Globus pallidus (tissue), 1 donor: ENCODE measurements around the gene TGM4.

Experiments used
- DNase-seq: peaks from one replicate; pipeline ENCODE4 v3.0.0-alpha.2; 2015; ENCODE audit warnings: low spot score

The TGM4 gene

DNA sequence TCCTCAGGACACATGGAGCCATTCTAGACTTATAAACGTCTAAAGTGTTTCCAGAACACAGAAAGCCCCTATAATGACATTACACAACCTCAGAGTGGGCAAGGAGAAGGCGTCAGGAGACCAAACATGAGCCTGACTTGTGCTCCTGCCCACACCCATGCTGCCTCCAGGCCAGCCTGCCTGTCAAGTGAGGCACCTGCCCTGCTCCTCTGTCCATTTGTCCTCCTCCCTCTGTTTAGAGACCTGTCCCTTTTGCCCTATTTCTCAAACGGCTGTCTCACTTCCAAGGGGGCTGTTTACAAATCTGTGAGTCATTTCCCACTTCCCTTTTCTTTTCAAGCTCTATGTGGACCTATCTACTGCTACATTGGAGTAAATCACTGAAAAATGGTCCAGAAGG, 80.6 kb downstream of the TGM4 start:
- DNase-seq: peak; percentile 11

DNA sequence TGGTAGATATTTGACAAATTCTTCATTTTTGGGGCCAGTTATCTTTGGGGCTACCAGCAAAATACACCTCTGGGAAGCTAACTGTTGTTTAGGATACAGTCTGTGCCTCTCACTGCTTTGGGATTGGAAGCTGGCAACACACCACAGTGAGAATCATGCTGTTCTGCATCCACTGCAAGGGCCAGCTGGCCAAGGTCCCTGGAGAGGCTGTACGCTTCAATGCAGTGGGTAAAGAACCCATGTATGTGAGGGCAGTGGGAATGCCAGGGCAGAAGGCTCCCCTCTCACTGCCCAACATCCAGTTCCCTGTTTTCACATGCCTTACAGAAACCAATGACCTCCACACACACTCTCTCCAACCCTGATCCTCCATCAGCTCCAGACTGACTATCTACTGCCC, 81.5 kb downstream of the TGM4 start:
- DNase-seq: no peak

DNA sequence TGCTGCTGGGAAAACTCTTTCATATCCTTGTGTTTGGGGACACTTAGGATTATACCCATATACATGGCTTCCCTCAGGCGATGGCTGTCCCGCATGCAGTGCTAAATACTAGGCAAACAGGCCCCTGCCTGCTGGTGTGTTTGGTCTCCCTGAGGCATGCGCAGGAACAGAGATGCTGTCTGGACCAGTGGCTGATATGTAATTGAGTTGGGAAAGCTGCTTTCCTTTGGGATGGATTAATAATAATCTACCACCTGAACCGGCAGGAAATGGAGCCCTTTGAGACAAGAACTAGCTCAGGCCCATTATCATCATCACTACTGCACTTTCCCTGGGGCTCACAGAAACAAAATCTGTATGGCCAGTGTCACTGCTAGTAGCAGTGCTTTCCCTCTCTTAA, 83.6 kb downstream of the TGM4 start:
- no peak for DNase-seq

DNA sequence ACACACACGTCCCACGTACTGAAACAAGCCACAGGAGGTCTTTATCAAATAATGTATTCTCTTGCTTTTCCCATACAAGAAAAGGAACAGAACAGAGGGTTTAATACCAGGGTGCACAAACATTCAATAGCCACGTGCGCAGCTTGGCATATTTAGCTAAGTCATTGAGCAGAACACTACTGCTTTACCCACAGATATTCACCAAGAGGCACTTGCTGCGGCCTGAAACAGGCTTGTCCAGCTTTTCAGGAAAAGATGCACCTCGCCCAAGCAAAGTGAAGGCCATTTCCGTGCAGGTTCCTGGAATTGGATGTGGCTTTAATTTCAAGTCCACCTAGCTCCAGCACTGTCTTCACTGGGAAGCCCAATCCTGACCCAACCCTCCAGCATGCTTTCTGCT, 84.0 kb downstream of the TGM4 start:
- no peak for DNase-seq

DNA sequence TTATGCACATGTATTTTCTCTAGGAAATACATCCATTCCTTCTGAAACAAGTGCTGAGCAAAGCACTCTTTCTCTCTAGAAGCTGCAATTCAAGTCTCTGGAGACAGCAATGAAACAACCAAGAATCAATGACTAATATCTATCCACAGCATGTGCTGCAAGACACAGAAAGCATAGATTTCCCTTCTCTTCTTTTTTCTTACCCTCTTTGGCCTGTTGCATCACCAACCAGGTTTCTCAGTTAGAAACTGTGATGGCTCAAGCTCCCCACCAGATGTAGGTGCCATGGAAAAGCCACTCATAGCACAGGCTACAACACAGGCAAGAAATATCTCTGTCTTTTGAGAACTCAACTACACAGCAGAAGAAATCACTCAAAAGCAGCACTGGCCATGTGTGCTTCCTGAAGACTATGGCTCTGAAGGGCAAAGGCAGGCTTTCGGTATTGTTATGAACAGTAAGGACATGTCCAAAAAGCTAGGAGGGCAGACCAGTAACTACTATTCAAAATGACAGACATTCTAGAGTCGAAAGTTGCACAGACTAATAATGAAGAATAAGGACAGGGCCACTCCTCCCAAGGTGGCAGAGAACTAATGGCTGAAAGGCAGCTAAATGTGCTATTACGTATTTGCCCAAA, 86.1 kb downstream of the TGM4 start:
- DNase-seq: no peak

DNA sequence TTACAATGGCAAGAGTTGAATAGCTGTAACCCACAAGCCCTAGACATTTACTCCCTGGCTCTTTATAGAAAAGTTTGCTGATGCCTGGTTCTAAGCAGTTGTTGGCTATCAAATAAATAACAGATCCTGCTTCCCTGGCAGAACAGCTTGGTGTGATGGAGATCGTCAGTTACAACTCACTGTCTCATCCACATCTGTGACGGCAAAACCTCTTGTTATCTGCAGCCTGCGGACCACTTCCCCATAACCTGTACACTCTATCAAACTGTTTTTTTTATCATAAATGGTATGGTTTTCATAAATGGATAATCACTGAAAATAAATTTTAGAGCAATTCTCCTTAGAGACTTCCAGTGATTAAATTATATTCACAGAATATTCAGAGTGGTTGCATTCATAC, 87.5 kb downstream of the TGM4 start:
- no peak for DNase-seq

DNA sequence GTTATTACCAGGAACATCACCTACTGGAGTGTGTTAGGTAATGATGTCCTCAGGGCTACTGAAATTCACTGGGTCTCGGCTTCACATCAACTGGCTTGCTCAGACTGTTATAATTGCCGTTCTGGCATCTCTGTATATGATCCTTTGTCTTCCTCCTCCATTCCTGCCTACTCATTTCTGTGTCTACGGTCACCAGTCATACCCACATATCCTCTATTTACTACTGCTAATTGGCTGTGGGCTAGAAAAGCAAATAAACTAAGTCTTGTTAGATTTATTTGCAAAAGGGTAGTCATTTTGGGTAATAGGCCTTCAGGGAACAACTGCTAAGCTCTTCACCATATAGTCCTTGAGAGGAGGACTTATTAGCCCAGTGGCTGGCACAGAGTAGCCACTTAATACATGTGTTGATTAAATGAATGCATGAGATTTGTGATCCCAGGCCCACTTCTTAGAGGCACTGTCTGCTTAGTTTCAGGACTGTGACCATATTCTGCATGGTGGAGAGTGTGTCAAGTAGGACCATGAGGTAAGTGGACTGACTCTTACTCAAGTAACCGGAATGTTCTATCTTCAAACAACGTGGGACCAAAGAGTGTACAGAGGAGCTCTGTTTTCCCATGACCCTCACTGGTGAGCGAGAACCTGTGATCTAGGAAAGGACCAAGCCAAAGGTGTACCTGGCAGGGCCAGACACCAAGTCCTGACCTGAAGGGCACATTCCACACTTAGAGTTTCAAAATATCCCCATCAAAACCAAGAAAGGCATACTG, 88.4 kb downstream of the TGM4 start:
- DNase-seq: no peak

DNA sequence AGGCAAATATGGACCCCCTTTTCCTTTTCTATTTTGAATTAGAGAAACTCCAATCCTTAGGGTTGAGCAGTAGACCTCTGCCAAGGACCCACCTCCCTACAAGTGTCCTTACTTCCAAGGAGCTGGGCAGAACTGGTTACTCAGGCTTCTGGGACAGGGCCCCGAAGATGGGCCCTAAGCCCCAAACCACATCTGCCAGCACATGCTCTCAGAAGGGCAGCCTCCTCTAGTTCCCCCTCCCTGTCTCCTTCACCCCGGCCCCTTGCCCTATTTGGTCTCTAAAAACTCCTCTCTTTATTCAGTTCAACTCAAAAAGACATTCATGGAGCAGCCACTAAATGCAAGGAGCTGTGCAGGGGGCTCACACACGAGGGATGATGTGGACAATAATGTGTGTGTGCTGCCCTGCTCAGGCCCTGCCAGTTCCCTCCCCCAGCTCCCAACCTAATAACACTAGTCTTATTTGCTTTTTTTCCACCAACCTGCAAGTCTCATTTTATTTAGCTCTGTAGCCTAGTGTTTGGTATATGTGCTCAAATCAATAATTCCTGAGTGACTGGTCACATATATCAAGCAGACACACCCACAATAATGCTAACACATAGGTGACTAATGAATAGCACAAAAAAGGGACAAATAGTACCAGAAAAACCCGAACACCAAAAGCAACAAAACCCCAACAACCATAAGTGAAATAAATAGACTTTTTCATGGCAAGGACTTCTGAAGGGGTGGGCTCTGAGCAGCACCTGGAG, 89.3 kb downstream of the TGM4 start:
- DNase-seq: no peak
